NCI-H1930 (cell line): ENCODE data around the gene MYRIP.
"Not testable (repeated sequence)": the region's sequence is repeated elsewhere in the genome, so short reads cannot be mapped to it uniquely, and the experiment has no call there.

Experiments used
- DNase-seq, 2 experiments: peaks; one replicate each; lab custom pipeline; 2025; lab: John Stamatoyannopoulos, UW

MYRIP gene

GRCh38 chr3:39970982-39971381 is 161.6 kb downstream of the MYRIP start:
- no peak for DNase-seq

GRCh38 chr3:39971559-39972031 is 162.2 kb downstream of the MYRIP start:
- DNase-seq = no peak

GRCh38 chr3:39972508-39972907 is 163.1 kb downstream of the MYRIP start:
- DNase-seq = no peak

GRCh38 chr3:39977058-39977794 is 167.8 kb downstream of the MYRIP start:
- DNase-seq = no peak

GRCh38 chr3:39978308-39978707 is 168.9 kb downstream of the MYRIP start:
- no peak for DNase-seq

GRCh38 chr3:39980058-39980457 is 170.6 kb downstream of the MYRIP start:
- DNase-seq = no peak

- DNase-seq = no peak
Measured at GRCh38 chr3:39980781-39981180, 171.4 kb downstream of the MYRIP start.

- DNase-seq = no peak
Measured at GRCh38 chr3:39981547-39982184, 172.3 kb downstream of the MYRIP start.

- no peak for DNase-seq
Measured at GRCh38 chr3:39982665-39983357, 173.4 kb downstream of the MYRIP start.

- no peak for DNase-seq
Measured at GRCh38 chr3:39989746-39990145, 180.3 kb downstream of the MYRIP start.

GRCh38 chr3:39990532-39990931 is 181.1 kb downstream of the MYRIP start:
- no peak for DNase-seq

GRCh38 chr3:40008796-40009195 is 199.4 kb downstream of the MYRIP start:
- DNase-seq = no peak

GRCh38 chr3:40009991-40010390 is 200.6 kb downstream of the MYRIP start:
- no peak for DNase-seq

- no peak for DNase-seq
Measured at GRCh38 chr3:40012381-40012780, 203.0 kb downstream of the MYRIP start.

GRCh38 chr3:40016391-40016790 is 207.0 kb downstream of the MYRIP start:
- DNase-seq = no peak

- no peak for DNase-seq
Measured at GRCh38 chr3:40018369-40018768, 209.0 kb downstream of the MYRIP start.

GRCh38 chr3:40019376-40019775 is 210.0 kb downstream of the MYRIP start:
- DNase-seq = no peak

GRCh38 chr3:40020689-40021088 is 211.3 kb downstream of the MYRIP start:
- DNase-seq = no peak

- no peak for DNase-seq
Measured at GRCh38 chr3:40021338-40021737, 211.9 kb downstream of the MYRIP start.

GRCh38 chr3:40022297-40022827 is 213.0 kb downstream of the MYRIP start:
- DNase-seq = no peak

GRCh38 chr3:40024526-40024925 is 215.1 kb downstream of the MYRIP start:
- no peak for DNase-seq

- DNase-seq = not testable (repeated sequence)
Measured at GRCh38 chr3:40025892-40026291, 216.5 kb downstream of the MYRIP start.

GRCh38 chr3:40035177-40035576 is 225.8 kb downstream of the MYRIP start:
- no peak for DNase-seq
